Cerebellar cortex (tissue), 1 donor: ENCODE results near the gene TTC28.

Source experiments
- DNase-seq: peaks from one replicate; pipeline ENCODE4 v3.0.0-alpha.2; 2015; ENCODE audit warnings: low spot score

The TTC28 gene

DNA sequence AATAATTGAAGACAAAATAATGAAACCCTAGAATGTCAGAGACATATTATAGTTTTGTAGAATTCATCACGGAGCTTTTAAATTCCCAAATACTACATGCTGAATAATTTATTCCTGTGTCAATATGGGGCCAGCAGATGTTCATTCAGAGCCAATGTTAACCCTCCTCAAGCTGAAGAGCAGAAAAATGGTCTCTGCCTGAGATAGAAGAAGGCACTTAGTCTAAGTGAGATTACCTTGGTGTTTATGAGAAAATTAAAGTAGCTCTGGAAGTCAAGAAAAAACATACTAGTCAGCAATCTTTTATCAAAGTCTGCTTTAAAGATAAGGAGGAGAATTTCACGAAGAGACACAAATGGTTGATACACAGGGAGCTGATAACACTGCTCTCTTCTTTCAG is 328.2 kb downstream of the TTC28 start:
- DNase-seq: no peak

DNA sequence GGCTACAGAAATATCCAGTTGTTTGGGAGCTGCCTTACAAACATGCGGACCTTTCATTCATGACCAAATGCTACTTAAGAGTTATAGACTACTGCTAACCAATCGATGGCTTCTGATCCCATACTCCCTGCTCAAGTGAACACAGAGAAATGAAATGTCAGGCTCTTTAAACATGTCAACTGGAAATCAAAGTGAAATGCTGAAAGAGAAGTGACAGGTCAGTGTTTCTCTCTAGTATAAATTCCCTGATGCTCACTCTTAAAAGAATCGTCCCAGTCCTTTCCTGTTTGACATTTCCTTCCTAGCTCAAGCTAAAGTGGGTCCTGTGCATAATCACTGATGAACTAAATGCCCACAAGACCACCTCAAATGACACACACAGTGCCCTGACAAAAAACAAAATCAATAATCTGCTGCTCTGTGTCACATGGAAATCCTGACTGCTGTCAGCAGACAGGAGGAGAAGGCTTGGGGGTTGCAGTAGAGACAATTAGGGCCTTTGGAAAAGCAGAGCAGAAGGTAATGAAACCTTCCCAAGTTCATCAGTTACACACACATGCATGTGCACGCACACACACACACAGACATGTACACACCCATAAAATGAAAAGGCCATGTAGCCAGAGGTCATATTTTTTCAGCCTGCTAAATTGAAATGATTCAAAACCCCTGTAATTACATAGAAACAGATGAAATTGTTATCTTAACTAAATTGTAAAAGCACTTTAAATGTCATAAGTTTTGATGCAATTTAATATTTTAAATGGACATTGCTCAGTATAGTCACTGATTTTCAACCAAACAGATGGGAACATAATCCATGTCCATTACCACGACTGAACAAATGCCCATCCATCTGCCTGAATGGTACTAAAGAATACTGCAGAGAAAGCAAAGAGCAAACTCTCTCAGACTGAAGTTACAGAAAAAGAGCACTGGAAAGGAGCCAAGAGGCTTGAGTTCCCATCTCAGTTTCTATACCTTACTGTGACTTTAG is 330.7 kb downstream of the TTC28 start:
- DNase-seq: no peak

DNA sequence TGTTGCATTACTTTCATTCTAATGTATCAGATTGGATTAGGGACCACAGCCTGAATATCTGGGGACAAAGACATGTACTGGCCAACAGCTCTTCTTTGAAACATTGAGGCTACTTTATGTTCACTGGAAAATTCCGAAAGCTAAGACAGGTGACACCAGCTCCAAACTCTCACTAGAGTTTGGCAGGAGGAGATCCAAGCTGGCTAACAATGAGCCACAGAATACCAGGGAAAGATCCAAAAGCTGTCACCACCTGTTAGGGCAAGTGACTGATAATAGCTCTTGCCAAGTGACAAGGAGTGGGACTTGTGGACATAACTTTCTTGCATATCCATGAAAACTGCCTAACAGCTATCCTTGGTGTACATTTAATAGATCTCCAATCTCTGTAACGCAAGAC is 333.3 kb downstream of the TTC28 start:
- DNase-seq: peak; percentile 6

DNA sequence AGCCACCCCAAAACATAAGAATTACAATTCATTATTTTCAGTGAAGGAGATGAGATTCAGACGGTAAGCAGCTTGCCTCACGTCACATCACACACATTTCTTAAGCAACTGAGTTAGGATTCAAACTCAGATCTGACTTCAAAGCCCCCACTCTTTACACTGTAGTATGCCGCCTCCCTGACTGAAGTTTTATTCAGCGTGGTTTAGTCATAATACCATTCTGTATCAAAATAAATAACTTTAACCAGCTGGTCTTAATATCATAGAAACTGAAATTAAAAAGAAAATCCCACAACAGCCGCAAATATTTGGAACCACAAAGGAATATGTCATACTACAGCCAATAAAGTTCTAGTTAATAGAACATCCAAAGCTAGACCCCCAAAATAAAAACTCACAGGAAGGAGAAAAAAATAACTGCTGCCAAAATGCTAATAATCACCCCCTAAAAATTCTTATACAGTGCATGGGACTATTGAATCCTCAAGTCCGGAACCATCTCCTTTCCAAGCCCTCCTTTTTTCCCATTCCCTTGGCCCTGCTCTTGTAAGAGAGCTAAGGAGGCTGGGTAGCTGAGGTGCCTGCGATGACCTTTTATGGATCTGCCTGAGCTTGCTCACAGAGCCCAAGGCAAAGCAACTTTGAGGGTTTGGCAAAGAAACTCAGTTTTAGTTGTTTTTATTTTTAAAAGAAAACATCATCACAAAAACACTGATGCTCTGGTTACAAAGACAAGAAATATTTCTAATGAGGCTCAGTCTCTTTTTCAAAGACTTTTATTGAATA is 334.5 kb downstream of the TTC28 start:
- DNase-seq: no peak

DNA sequence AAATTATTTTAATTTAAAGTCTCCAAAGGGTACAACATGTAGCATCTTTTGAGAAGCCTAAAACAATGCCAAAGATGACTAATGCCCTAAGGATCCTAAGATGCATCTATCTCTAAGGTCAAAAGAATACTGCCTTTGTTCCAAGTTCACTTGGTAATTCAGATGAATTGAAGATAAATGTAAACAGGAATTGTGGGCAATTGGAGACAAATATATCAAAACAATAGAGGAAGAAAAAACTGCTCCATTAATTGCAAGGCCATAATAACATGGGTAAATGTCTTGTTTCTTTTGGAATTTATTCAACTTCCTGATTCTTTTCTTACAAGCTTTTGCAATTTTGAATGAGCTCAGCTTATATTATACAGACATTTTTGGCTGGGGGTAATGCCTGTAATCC is 338.6 kb downstream of the TTC28 start:
- no peak for DNase-seq

DNA sequence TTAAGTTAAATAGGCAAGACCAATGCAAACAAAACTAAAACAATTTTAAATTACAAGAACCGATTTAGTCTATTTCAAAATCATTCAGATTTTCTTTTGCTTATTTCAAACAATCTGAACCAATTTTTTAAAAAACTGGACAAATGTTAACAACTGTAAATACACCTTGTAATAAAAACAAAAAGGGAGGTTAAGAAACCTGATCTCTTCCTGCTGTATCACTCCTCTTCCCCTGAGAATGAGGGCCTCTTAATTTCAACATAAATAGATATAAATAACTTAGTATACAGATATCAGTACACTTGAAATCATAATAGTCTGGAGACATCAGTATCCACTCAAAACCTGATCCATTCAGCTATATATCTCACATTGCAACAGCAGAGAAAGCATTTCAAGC is 346.6 kb downstream of the TTC28 start:
- no peak for DNase-seq

DNA sequence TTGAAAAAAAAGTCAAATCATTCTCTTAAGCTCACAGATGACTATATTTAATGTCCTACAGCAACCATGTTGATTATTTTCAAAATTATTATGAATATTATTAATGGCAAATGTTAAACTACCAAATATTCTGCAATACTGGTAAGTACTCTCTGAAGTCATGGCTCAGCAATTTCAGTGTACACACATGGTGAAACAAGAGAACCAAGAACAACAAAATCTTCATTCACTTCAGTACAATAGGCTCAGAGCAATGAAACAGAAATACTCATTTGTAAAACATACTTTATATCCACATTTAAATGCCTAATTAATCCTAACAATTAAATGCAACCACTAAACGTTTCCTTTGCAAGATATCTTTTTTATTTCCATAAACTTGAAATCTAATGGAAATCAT is 347.2 kb downstream of the TTC28 start:
- no peak for DNase-seq

DNA sequence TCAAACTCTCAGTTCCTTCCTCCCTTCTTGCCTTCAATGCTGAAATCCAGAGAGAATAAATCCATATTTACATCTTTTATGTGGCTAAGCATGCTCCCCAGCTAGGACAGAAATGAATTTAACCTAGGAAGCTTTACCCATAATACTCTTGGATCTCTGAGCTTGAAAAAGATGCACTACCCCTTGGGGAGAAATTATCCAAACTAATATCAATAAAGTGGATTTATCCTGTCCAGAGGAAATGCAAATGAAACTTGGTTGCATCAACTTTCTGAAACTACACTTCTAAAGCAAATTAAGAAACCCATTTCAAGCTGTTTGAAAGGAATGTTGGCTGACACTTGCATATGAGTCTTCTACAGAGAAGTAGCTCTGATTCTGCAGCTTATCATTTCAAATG is 347.9 kb downstream of the TTC28 start:
- no peak for DNase-seq

DNA sequence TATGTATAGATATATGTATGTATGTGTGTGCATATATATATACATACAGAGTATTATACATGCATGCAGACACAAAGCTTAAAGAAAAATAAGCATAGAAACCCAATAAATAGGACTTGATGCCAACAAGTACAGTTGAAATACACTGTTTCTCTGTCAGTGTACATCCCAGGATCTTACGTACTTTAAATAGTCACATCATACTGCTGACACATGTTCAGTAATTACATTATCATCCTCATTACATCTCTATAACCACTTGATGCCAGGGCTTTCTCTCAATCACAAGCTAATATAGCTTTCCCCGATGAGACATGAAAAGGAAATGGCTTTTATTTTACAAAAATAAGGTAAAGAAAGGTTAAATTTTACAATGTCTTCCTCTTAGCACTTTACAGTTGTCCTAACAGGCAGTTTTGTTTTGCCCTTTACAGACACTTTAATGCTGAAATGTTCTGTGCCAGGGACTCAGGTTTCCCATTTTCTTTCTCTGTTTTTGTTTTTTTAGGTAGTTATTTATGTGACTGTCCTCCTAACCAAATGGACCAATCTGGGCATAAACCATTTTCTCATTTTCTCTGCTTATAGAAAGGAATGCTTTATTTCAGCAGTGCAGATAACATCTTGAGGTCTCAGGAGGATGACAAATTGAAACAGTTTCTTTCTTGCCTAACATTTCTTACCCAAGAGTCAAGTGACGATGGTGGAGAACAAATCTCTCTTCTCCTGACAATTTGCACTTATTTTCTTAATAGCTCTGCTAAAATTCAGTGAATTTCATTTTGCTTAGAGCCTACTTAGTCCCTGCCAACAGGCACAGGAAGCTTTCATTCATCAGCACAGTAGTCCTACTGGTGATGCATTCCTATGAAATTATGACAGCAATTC is 350.2 kb downstream of the TTC28 start:
- DNase-seq: no peak

DNA sequence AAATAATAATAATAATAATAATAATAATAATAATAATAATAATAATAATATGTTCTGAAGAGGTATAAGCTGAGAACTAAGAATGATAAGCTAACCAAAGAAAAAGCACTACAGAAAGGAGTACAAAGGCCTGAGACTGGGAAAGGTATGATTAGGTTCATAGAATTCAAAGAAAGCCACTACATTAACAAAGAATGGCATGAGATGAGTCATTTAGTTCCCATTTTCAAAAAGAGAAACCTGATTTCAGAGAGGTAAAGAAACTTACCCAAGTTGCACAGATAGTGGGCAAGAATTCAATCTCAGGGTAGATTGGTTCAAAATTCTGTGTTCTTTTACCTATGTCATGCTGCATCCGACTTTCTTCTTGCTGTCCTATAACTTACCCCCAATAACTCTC is 350.9 kb downstream of the TTC28 start:
- DNase-seq: no peak

DNA sequence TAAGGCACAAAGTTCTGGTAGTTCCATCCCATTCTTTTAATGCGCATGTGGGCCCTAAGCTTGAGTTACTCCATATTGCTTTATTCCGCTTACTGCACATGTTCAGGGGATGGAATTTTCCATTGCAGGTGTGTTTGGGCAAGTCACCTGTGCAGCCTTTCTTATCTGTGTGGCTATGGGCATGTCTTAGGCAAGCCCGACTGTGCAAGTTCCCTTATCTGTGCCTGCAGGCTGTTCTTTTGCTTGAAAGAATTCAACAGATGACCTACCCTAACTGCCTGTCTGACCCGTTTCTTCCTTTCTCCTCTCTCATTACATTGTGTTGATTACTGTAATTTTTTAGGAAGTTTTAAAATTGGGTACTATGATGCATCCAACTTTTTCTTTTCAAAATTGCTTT is 363.6 kb downstream of the TTC28 start:
- DNase-seq: no peak

DNA sequence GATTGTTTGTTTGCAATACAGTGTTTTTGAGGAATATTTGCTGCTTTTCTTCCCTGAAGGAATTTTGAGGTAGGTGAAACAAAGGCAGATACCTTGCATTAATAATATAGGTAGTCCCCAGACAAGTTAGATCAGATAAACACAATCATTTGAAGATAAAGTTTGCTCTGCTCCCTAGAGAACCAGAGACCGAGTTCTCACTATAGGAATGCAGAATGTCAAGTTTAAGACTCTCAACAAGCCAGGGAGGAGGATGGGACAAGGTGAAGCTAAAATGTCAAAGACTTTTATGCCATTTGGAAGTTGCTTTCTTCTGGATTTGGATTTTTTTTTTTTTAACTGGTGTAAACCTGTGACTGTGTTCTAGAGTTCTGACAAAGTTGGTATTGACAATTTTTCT is 364.7 kb downstream of the TTC28 start:
- DNase-seq: no peak

DNA sequence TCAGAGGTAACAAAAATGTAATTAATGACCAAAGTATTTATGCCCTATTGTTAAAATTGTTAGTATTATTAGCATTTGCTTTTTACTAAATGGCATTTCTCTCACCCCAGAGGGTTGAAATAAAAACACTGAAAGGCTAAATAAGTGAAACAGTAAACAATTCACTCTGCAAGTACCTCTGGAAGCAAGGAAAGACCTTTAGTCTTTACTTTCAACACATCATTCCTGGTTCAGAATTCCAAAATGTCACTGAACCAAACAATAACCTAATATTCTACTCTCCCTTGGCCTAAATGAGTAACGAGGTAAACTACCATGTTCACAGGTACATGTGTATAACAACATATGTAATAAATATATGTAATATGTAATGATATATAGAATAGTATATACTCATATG is 369.3 kb downstream of the TTC28 start:
- DNase-seq: no peak

DNA sequence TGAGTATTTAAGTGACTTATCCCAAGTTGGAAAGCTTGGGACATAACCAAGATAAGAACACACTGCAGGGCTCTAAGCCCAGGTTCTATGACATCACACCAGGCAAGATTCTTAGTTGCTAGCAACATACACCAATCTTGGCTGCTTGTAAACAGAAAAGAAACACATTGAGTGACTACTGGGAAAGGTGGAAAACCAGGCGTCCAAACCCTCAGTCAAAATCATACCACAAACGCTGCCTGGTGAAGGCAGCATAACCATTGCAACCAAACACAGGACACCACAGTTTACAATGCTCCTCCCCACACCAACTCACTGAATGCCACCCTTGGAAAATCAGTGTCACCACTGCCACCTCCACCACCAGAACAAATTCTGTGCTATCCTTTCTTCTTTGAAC is 379.9 kb downstream of the TTC28 start:
- DNase-seq: no peak

DNA sequence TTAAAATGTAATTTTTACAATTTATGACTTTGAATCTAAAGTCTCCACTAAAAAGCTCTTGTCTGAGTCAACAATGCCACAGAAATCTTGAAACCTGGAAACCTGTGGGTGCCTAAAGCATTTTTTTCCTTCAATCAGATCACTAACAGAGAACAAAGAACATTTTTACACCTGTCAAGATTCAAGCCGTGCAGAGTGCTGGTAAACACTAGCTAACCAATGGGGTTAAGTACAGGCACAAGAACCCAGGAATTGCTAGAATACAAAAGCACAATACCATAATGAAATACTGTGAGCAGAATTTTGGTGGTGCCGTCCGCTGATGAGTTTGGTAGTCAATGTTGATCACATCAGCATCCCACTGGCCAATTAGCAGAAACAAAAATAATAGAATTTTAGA is 380.3 kb downstream of the TTC28 start:
- DNase-seq: no peak

DNA sequence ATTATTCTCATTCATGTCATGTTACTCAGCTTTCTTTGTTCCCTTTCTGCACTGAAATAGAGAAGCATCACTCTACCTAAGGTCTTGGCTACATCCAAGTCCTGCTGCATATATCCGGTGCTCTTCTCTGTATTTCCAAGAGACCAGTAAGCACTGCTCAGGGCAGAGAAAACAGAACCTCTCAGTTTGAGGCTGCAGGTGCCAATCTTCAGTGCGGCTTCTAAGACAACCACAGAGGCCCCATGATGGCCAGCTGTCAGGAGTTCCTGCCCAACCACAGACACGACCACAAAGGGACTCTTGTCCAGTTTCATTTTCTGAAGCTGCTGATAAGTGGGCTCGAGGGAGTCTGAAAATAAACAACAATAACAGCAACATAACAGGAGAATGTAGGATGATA is 382.1 kb downstream of the TTC28 start:
- DNase-seq: no peak

DNA sequence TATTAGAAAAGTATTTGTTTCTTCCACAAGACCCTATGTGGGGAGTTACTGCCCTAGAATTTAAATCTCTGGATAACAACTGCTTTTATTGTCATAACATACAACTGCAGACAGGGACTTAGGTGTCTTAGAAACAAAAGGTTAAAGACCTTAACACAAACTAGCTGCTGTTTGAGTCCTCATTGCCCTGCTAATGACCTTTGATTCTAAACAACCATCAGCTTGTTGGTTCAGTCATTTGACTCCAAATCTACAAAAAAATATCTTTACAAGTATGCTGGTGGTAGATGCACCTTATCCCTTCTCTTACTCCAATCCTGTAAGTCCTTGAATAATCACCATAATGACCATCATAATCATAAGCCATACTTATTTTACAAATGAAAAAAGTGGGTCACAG is 383.2 kb downstream of the TTC28 start:
- no peak for DNase-seq

DNA sequence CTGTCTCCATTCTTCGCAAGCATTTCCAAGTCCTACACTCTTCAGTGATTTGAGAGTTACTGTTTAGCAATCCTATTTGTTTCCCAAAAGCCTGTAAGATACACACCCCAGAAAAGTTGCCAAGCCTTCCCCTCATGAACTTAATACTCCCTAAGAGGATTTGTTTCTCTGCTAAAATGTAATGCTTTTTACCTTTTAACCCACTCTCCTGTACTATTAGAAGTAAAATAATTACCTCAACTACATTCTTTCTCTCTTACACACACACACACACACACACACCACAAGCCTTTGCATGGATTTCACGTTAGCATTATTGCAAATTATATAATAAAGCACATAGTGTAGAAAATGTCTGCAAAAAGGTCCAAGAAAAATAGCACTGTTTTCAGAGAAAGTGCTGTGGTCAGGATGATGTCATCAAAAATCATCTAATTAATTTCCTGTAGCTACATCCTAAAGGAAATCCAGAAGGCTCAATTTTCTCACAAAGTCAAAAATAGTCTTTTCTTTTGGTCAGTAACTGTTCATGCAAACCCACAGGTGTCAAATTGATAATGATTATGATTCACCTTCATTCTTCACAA is 396.5 kb downstream of the TTC28 start:
- no peak for DNase-seq

DNA sequence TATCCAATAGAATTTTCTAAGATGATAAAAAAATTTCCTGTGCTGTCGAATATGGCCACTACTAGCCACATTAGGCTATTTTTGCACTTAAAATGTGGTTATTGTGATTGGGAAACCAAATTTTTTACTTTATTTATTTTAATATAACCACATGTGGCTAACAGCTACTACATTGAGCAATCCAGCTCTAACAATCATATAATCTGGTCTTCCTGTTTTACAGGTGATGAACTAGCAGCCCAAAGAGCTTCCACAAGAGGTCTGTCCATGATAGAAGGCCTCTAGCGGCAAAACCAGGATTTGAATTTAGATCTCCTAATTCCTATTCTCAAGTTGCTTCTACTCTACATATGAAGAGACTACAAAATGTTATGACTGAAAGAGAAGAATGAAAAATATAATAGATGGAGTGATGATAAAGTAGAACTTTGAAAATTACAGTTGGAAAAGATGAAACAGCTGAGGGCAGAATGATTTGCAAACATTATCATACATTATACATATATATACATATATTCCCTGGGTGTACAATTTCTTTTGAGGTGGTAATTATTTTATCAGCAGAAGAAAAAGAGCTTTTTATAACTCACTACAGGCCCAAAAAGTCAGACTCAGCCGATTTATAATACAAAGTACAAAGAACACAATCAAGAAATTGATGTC is 397.1 kb downstream of the TTC28 start:
- no peak for DNase-seq

DNA sequence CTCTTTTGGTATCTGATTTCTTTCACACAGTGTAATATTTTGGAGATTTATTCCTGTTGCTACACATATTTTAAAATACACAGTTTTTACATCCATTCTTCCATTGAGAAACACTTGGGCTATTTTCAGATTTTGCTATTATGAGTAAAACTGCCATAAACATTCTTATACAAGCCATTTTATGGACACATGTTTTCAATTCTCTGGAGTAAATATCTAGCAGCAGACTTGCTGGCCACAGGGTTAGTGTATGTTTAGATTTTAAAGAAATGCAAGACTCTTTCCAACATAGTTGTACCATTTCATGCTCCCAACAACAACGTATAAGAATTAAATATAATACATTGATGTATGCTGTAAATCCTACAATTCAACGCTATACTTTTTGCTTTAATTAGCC is 399.8 kb downstream of the TTC28 start:
- no peak for DNase-seq

DNA sequence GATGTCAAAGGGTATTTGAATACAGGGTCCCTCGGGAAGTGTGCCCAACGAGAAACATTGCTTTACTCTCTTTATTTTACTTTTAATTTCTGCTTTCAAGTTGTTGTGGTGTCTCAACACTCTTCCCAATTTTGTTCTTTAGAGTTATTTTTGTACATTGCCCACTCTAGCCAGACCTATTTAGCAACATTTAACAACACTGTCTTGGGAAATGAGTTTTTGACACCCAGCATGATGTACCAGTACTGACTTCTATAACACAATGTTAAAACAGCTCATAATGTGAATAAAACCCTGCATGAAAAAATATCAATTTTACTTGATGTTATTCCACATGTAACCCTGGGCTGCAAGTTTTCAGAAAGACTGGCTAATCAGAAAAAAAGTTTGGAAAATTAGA is 410.4 kb downstream of the TTC28 start:
- no peak for DNase-seq
